Measurements from ENCODE around the gene STX10.
"Not testable (repeated sequence)": the region's sequence is repeated elsewhere in the genome, so short reads cannot be mapped to it uniquely, and the experiment has no call there.

Gene STX10

DNA sequence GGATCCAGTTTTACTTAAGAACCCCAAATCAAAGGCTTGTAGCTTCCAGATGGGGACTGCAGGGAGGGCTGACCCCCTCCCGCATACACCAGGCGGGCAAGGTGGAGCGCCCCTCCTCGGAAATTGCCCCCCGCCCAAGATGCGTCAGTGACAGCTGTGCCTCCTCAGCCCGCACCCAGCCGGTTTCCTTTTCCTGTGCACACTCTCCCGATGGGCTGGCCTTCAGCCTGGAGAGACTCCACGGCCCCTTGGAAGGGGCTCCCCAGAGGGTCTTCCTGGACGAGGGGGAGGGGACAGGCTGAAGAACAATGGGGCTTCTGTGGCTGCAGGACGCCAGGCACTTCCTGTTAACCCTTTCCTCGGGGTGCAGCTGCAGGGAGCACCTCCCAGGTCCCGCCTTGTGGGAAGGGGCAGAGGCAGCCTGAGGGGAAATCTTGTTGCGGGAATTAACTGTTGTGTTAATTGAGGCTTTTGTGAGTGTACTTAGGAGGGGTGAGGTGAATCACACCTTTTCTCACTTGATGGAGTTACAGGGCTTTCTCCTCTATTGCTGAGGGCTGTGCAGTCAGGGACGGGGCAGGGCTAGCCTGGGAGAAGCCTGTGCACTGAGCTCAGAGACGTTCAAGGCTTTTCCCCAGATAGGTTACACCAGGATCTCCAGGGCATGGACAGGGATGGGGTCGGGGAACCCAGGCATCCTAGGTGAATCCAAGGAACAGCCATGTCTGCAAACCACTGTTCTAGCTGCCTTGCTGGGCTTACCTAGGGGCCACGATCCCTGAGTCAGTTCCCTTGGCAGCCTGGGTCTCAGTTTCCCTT lies 14.4 kb upstream of the STX10 start:
- DNase-seq (ENCODE audit: low read depth in 2 of 2) = no peak

DNA sequence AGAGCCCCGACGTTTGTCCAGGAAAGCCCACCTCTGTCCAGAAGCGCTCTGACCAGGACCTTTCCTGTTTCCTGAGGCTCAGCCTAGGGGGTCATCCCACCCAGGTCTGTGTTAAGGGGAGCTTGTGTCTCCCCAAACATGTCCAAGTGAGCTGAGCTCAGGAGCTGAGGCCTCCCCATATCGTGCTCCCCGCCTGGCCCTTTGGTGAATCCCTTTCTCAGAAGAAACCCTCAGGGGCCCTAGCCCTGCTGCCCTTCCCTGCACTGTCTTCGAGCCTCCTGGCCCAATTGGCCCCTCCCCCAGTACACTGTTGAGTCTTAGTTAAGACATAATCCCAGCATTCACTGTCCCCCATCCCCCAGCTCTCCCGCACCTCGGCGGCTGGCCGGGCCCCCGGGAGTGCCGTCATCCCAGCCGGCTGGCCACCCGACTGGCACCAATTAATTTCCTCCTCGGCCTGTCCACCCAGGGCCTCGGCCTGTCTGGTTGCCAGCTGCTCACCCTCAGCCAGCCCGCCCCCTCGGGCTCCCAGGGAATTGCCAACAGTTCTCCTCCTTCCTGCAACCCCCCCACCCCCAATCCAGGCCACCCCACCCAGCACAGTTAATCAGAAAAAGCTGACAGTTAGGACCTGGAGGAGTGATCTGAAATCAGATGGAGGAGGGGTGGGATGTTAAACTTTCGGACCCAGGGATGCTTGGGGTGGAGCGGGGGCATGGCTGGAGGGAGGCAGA lies 13.6 kb upstream of the STX10 start:
- no peak for DNase-seq (ENCODE audit: low read depth in 2 of 2)

DNA sequence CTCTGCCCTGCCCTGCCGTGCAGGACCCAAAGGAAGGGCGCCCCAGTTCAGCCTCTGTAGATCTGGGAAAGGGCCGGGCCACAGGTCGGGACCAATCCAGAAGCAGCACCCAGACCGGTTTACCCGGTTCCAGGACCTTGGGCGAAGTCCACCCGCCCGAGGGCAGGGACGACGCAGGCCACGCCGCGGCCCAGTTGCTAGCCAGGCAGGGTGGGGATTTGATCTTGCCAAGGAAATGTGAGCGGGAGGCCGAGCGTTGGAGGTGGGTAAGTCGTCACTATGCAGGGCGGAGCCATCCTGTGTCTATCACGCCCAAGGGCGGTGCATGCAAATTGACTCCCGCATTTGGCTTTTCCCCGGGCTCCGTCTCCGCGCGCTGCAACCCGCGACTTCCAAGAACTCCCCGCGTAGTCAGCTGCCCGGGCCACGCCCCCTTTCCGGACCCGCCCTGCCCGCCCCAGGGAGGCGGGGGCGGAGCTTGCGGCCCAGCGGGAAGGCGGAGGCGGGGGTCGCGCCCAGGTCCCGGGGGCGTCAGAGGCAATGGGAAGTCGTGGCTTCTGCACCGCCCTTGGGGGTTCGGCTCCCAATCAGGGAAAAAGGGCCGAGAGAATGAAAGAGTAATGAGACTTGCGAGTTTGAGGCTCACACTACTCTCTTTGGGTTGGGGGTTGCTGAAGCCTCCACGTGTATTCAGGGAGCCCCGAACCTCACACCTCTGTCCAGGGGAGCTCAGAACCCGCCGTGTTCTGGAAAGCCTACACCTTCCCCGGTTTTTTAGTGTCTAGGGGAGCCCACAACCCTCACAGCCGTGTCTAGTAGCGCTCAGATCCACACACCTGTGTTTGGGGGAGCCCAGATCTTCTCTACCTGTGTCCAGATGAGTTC lies 12.8 kb upstream of the STX10 start:
- peak; percentile 81 to 91 for DNase-seq (ENCODE audit: low read depth in 2 of 2)

DNA sequence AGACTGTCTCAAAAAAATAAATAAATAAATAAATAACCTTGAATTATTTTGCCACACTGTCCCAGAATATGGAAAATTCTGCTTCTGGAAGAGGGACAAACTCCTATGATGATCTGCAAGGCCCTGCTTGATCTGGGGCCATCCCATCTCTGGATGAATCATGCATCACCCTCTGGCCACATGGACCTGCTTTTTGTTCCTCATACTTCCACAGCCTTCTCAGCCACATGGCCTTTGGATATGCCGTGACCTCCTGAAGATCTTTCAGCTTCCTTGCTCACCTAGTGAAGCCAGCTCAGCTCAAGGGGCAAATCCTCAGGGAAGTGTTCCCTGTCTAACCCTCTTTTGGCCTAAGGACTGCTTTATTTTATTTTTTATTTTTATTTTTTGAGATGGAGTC lies 10.4 kb upstream of the STX10 start:
- DNase-seq (ENCODE audit: low read depth in 2 of 2) = no peak

DNA sequence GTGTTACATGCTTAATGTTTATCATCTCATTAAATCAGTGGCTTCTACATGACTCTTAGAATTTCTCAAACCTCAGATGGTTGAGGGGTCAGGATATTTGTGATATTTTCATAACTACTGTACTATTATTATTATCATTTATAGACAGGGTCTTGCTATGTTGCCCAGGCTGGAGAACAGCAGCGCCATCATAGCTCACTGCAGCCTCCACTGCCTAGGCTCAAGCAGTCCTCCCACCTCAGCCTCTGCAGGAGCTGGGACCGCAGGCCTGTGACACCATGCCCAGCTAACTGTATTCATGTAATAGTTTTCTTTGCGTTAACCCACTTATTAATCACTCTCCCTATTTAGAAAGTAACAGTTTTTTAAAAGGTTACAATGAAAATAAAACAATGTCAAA lies 9.5 kb upstream of the STX10 start:
- DNase-seq (ENCODE audit: low read depth in 2 of 2) = no peak

DNA sequence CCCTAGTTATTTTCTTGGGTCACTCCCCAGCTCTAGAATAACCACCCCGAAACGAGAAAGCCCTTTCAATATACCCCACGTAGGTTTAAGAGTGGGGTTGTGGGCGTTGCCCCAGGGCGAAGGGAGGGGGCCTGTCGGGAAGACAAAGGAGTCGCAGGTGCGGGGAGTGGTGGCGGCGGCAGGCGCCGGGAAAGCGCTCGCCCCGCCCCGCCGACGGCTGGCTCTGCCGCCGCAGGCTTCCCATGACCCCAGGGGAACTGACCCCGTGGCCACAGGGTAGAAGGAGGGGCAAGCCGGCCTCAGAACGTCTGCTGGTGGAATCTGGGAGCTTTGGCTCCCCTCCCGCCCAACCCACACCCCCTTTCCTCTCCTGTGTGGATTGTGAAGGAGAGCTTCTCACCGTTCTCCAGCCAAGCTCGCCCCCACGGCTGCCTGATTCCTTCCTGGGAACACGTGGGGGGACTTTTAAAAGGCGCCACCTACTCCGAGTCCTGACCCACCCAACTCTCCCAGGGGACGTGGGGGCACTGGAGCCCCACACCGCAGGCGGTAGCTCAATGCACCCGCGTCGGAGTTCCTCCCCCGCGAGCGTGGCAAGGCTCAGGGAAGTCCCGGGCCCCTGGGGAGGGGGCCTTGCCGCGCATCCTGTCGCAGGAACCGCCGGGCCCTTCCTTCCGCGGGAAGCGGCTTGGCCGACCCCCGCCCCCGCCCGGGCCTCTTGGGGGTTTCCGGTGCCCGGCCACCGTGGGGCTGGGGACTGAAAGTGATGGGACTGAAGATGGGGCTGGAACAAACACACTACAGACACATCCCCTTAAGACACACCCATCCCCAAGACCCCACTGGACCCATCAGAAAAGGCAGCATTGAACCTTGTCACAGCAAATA lies 5.5 kb upstream of the STX10 start:
- DNase-seq (ENCODE audit: low read depth in 2 of 2) = peak in 1 of 2 donors; percentile 35

DNA sequence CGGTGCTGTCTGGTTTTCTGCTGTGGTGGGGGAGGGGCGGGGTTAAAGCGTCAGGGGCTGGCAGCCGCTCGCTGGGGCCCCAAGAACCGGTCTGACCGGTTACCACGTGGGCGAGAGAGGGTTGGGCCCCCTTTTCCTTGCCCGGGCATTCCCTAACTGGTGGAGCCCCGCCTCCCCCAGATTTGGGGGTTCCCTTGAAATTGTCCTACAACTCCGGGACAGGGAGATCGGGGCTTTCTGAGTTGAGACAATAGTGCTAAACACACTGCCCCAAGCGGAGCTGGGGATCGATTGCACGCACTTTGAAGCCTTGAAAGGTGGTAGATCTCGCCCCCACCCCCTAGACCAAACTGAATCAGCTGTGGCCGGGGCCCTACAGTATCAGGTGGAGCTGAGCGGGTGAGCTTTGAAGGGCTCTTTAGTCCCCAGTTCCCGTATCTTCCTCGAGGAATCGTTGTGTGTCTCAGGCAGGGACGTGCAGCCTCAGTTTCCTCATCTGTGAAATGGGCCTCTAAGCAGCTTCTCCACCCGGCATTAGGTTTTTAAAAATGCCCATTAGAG lies 4.8 kb upstream of the STX10 start:
- DNase-seq (ENCODE audit: low read depth in 2 of 2) = peak; percentile 67 to 76

DNA sequence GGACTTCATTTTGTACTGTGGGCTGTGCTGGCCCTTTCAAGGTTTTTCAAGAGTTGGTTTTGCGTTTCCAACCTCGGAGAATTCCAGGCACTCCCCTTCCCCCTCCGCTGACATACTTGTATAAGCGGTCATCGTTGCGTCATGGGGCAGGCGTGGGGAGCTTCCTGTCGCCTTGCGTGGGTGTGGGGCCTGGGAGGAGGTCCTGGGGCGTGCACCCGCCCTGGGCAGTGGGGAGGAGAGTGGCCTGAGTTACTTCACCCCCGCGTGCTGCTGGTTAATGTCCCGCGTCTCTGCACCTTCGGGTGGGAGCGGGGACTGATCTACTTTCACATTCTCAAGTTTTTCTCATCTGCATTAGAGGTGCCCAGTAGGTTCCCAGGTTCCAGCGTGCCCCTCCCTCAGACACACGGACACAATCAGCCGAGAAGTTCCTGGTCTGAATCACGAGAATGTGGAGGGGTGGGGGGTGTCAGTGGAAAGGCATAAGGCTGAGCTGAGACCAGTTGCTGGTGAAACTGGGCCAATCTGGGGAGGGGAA lies 4.1 kb upstream of the STX10 start:
- peak; percentile 41 to 69 for DNase-seq (ENCODE audit: low read depth in 2 of 2)

DNA sequence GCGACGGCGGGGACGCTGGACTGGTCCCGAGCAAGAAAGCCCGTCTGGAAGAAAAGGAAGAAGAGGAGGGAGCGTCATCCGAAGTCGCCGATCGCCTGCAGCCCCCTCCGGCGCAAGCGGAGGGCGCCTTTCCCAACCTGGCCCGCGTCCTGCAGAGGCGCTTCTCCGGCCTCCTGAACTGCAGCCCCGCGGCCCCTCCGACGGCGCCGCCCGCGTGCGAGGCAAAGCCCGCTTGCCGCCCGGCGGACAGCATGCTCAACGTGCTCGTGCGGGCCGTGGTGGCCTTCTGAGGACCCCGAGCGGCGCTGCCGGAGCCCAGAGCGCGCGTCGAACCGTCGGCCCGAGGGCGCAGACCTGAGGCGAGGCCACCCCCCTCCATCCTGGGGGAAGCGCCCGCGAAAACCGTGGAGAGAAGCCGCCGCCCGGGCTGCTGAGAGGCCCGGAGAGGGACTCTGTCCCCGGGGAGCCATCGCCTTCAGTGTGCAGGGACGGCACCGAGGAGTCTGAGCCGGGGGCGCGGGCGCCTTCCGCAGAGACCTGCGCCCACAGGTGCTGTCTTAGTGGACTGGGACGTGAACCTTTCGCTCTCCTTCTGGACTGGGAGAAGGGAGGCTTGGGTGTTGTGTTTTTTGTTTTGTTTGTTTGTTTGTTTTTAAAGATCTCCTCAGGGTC lies 3.5 kb upstream of the STX10 start:
- no peak for DNase-seq (ENCODE audit: low read depth in 2 of 2)

DNA sequence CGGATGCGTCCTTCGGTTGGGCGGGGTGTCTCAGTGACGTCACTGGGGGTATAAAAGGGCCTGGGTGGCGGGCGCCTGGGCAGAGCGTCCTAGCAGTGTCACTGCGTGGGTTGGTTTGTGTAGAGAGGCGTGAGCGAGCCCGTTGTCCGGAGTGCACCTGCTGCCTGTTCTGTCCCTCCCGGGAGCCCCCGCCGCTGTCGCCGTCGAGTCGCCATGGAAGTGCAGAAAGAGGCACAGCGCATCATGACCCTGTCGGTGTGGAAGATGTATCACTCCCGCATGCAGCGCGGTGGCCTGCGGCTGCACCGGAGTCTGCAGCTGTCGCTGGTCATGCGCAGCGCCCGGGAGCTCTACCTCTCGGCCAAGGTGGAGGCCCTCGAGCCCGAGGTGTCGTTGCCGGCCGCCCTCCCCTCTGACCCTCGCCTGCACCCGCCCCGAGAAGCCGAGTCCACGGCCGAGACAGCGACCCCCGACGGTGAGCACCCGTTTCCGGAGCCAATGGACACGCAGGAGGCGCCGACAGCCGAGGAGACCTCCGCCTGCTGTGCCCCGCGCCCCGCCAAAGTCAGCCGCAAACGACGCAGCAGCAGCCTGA lies 2.9 kb upstream of the STX10 start:
- DNase-seq (ENCODE audit: low read depth in 2 of 2) = peak; percentile 96 to 98

DNA sequence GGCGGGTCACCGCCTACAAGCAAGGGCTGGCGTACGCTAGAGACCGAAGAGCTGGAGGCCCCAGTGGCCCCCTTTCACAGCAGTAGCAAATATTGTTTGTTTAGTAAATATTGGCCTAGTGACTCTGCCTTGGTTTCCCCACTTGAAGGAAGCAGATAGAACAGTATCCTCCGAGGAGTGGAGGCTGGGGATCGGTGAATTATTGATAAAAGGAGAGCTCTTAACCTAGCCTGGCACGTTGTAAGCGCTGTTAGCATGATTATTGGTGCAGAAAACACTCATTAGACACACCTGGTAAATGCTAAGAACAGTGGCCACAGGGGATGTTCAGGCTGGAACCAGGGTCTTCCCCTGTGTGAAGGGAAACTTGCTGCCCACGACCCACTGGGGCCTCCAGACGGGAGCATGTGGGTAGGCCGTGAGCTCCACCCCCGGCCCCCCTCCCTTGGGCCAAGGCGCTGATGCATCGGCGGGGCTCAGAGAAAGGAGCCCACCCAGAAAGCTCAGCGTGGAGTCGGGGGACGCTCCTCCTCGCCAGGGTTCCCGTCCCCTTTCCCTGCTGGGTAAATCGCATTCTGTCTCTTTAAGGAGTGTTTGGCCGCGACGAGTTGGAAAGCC lies 2.3 kb upstream of the STX10 start:
- no peak for DNase-seq (ENCODE audit: low read depth in 2 of 2)

DNA sequence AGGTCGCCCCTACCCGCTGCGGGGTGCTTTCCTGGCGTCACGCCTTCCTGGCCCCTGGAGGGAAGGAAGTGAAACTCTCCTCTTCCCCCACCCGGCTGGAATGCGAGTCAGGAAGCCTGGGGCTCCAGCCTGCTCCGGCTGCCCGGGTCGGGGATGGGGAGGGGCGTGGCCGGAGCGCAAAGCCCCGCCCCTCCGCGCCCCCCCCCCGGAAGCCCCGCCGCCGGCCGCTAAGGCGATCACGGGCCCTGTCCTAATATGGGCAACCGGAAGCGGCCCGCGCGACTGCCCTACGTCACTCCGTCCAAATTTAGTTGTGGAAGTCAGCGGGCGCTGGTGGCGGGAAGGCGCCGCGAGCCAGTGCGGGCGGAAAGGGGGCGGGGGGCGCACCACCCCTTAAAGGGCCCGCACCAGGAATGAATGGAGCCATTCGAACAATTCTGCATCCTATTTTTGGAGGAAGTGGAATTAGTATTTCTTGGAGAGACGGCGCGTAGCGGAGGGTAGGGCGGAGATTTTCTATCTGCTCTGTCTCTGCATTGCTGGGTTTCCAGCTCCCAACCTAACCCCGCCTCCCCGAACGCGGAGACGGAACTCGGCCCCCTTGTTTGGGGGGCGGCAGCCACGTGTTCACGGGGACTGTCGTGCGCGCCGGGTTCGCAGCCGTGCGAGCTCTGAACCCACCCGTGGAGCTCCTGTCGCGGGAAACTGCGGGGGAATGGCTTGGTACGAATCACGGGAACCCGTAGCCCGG lies 1.6 kb upstream of the STX10 start:
- DNase-seq (ENCODE audit: low read depth in 2 of 2) = peak; percentile 91 to 93

DNA sequence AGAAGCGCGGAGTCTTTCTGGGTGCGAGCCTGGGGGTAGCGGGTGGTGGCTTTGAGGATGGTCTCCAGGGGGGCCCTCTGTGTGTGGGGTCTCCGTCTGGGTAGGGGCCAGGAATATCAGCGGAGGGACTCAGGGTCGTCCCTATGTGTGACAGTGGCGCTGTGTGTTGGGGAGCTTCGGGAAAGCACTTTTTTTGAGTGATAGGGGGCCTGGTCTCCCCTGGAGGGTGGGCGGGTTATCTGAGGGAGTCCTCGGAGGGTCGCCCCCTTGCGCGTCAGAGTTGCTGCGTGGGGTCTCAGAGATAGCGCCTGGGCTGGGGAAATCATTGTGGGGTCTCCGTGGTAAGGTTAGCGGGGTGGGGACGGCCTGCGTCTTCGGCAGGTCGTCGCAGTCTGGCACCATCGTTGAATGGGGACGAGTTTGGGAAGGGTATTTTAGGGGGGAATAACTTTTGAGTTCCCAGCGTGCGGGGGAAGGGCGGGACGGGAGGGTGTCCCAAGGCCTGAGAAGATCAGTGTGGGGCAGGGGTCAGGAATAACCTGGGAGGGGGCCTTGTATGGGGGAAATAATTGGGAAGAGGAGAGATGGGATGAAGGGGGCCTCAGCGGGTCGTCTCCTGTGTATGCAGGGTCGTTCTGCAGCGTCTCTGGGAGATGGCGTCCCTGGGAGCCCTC lies 893 bp upstream of the STX10 start:
- DNase-seq (ENCODE audit: low read depth in 2 of 2) = no peak

DNA sequence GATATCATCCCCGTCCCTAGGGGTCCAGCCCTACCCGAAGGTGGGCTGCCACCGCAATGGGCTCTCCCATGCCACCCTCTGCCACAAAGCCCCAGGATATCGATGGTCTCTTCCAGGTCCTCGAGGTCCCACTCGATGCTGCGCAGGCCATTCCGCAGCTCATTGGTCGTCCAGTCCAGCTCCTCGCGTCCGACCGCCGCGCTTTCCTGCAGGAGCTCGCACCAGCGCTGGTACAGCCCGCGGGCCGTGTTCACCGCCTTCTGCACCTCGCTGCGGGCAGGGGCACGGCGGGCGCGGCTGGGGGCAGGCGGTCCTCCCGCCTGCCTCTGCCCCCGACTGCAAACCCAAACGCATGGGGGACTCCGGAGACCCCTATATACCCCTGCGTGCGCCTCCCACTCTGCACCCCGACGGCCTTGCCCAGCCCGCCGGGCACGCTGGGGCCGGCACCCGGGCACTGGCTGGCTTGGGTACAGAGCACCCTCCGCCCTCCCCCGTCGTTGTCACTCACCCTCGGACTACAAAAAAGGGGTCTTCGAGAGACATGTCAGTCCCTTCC lies 468 bp downstream of the STX10 start:
- no peak for DNase-seq (ENCODE audit: low read depth in 2 of 2)

DNA sequence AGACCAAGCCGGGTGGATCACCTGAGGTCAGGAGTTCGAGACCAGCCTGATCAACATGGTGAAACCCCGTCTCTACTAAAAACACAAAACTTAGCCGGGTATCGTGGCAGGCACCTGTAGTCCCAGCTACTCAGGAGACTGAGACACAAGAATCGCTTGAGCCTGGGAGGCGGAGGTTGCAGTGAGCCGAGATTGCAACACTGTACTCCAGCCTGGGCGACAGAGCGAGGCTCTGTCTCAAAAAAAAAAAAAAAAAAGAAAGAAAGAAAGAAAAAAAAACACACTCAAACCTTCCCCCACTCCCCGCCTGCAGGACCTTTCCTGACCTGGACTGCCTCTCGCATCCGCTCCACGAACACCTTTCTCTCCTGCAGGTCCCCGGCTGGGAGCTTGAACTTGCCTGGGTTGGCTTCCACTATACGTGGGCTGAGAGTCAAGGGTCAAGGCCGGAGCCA lies 975 bp downstream of the STX10 start:
- not testable (repeated sequence) for DNase-seq (ENCODE audit: low read depth in 2 of 2)

DNA sequence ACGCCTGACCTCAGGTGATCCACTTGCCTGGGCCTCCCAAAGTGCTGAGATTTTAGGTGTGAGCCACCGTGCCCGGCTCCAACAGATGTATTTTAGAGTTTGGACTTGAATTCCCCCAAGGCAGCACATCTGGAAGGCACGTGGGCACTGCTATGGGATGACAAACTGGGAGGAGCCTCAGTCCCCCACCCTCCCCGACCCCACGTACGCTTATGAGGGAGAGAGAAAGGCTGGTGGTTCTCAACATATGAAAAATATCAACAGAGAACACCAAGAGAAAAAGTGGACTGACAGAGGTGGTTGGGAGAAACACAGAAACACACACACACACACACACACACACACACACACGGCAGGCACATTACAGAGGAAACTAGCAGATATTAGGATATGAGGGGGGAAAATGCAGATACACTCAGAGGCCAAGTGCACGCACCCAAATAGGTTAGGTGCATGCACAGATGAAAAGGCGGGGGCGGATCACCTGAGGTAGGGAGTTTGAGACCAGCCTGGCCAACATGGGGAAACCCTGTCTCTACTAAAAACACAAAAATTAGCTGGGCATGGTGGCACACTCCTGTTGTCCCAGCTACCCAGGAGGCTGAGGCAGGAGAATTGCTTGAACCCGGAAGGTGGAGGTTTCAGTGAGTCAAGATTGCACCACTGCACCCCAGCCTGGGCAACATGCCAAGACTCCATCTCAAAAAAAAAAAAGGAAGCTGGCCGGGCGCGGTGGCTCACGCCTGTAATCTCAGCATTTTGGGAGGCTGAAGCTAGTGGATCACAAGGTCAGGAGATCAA lies 3.2 kb downstream of the STX10 start:
- no peak for DNase-seq (ENCODE audit: low read depth in 2 of 2)

All from activated CD4-positive, alpha-beta T cell treated with anti-CD3 and anti-CD28 coated beads for 24 hours (primary cell).